Testis (tissue), 2 donors: Measurements from ENCODE around the gene LRRC47.

Source experiments
- CTCF ChIP-seq, 3 experiments: fragments of 450-650 bp in 2 of 3; fragments of 200-600 bp in 1 of 3; sonication (generic) in 1 of 3; IDR thresholded peaks; one replicate each; pipeline ENCODE4 v1.5.1; 2016 to 2019; ENCODE audit warnings: antibody characterized with exemption in 3 of 3, mild to moderate bottlenecking in 2 of 3, moderate library complexity in 1 of 3
- POLR2A ChIP-seq: fragments of 450-650 bp; IDR thresholded peaks from one replicate; pipeline ENCODE4 v1.6.1; 2017; ENCODE audit warnings: antibody characterized with exemption, mild to moderate bottlenecking, moderate library complexity

DNA sequence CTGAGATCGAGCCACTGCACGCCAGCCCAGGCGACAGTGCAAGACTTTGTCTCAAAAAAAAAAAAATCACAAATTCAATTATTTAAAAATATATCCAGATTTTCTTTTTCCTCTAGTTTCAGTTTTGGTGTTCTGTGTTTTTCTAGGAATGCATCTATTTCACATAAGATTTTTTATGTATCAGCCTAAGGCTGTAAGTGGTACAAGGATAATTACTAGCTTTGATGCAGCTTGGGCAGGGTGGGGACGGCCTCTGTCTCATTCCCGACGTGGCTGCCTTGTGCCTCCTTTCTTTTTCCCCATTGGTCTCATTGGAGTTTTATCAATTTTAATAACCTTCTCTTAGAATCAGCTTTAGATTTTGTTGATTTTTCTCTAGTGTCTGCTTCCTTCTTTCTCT is 37.1 kb downstream of the LRRC47 start:
- no peak for TF ChIP-seq CTCF (IDR thresholded peaks at IDR 0.05)
- no peak for TF ChIP-seq POLR2A
